RWPE2 (cell line): ENCODE measurements around the gene XRCC6.

ENCODE experiments used
- ATAC-seq: fragments of 200-7000 bp; cut with Tn5 transposase; 3 replicates; pipeline ENCODE4 v1.9.1; 2021; ENCODE audit warnings: low read depth
- DNase-seq: peaks from one replicate; pipeline ENCODE4 v3.0.0-alpha.2; 2020; ENCODE audit warnings: low spot score
- H3K27ac ChIP-seq: fragments of 450-650 bp; 2 replicates; pipeline ENCODE4 v1.5.1; 2017; ENCODE audit warnings: mild to moderate bottlenecking; ENCODE audit not compliant: poor library complexity, severe bottlenecking
- H3K27me3 ChIP-seq: fragments of 250-450 bp; sonication (Bioruptor Pico); 2 replicates; pipeline ENCODE4 v1.5.1; 2021; ENCODE audit warnings: mild to moderate bottlenecking, moderate library complexity; ENCODE audit not compliant: insufficient read depth, poor library complexity, severe bottlenecking
- H3K36me3 ChIP-seq: fragments of 250-450 bp; sonication (Bioruptor Pico); 2 replicates; pipeline ENCODE4 v1.5.1; 2020; ENCODE audit warnings: low read depth, mild to moderate bottlenecking, moderate library complexity
- H3K4me1 ChIP-seq: fragments of 250-450 bp; sonication (Bioruptor Pico); 2 replicates; pipeline ENCODE4 v1.5.1; 2021; ENCODE audit warnings: mild to moderate bottlenecking, moderate library complexity; ENCODE audit not compliant: insufficient read depth, poor library complexity, severe bottlenecking
- H3K4me3 ChIP-seq: fragments of 250-450 bp; sonication (Bioruptor Pico); 2 replicates; pipeline ENCODE4 v1.5.1; 2021; ENCODE audit warnings: mild to moderate bottlenecking, moderate library complexity; ENCODE audit not compliant: severe bottlenecking
- H3K9me3 ChIP-seq: fragments of 250-450 bp; sonication (Bioruptor Pico); 2 replicates; pipeline ENCODE4 v1.5.1; 2021; ENCODE audit warnings: mild to moderate bottlenecking, moderate library complexity; ENCODE audit not compliant: severe bottlenecking
- CTCF ChIP-seq: fragments of 450-650 bp; IDR thresholded peaks from one replicate; pipeline ENCODE4 v1.5.1; 2017; ENCODE audit warnings: mild to moderate bottlenecking, moderate library complexity; ENCODE audit not compliant: poor library complexity, severe bottlenecking

XRCC6 gene

GRCh38 chr22:41575533-41575932, 45.6 kb upstream of the XRCC6 start:
- no peaks in the 10 kb centered on the region for H3K9me3 ChIP-seq
- no peaks in the 10 kb centered on the region for H3K27me3 ChIP-seq
- H3K4me3 ChIP-seq, result no peak overlapping the region
- ATAC-seq (no peak), DNase-seq (no peak)
- TF ChIP-seq CTCF, result no peak
- no peaks in the 10 kb centered on the region for H3K4me1 ChIP-seq
- H3K36me3 ChIP-seq, result peaks cover 7% of the 10 kb centered on the region; the same call in 1 of the 2 replicates
- H3K27ac ChIP-seq, result no peak overlapping the region

- H3K4me1 ChIP-seq, result no peaks in the 10 kb centered on the region
- H3K4me3 ChIP-seq, result no peak overlapping the region
- H3K27ac ChIP-seq, result no peak overlapping the region
- no peak for DNase-seq
- peaks cover 7% of the 10 kb centered on the region; the same call in 1 of the 2 replicates for H3K36me3 ChIP-seq
- H3K9me3 ChIP-seq, result no peaks in the 10 kb centered on the region
- ATAC-seq, result peak; percentile 75
- no peaks in the 10 kb centered on the region for H3K27me3 ChIP-seq
- peak; percentile 73 for TF ChIP-seq CTCF
Measured at GRCh38 chr22:41576877-41577276, 44.2 kb upstream of the XRCC6 start.

GRCh38 chr22:41578114-41578513, 43.0 kb upstream of the XRCC6 start:
- TF ChIP-seq CTCF, result no peak
- no peaks in the 10 kb centered on the region for H3K27me3 ChIP-seq

GRCh38 chr22:41578818-41579217, 42.3 kb upstream of the XRCC6 start:
- no peak for TF ChIP-seq CTCF
- DNase-seq (no peak), ATAC-seq (no peak)
- Histone ChIP-seq H3K27ac (no peak overlapping the region), H3K4me3 (no peak overlapping the region), H3K27me3 (no peaks in the 10 kb centered on the region), H3K9me3 (no peaks in the 10 kb centered on the region), H3K36me3 (peaks cover 7% of the 10 kb centered on the region; the same call in 1 of the 2 replicates), H3K4me1 (no peaks in the 10 kb centered on the region)

More at GRCh38 chr22:41578114-41578513, 43.0 kb upstream of the XRCC6 start:
- Histone ChIP-seq H3K27ac (no peak overlapping the region), H3K9me3 (no peaks in the 10 kb centered on the region), H3K4me3 (no peak overlapping the region), H3K4me1 (no peaks in the 10 kb centered on the region), H3K36me3 (peaks cover 7% of the 10 kb centered on the region; the same call in 1 of the 2 replicates)
- DNase-seq (no peak), ATAC-seq (no peak)

GRCh38 chr22:41579297-41579996, 41.6 kb upstream of the XRCC6 start:
- Histone ChIP-seq H3K27me3 (no peaks in the 10 kb centered on the region), H3K27ac (no peak overlapping the region), H3K36me3 (peaks cover 7% of the 10 kb centered on the region; the same call in 1 of the 2 replicates), H3K4me1 (no peaks in the 10 kb centered on the region), H3K9me3 (no peaks in the 10 kb centered on the region), H3K4me3 (no peak overlapping the region)
- no peak for TF ChIP-seq CTCF
- ATAC-seq, result no peak
- no peak for DNase-seq
